HUES6 (cell line): ENCODE results near the gene PCNX4.

ENCODE experiments used
- H3K27ac ChIP-seq: 2 replicates; pipeline ENCODE4 v1.7.0; 2013; ENCODE audit warnings: low read depth, mild to moderate bottlenecking, low read length, inconsistent platforms
- H3K27me3 ChIP-seq: 2 replicates; pipeline ENCODE4 v1.6.1; 2013; ENCODE audit warnings: low read length; ENCODE audit not compliant: control insufficient read depth, insufficient read depth
- H3K36me3 ChIP-seq: 2 replicates; pipeline ENCODE4 v1.6.1; 2013; ENCODE audit warnings: low read length; ENCODE audit not compliant: control insufficient read depth, insufficient read depth
- H3K4me1 ChIP-seq: 2 replicates; pipeline ENCODE4 v1.6.1; 2013; ENCODE audit warnings: low read length; ENCODE audit not compliant: control insufficient read depth, insufficient read depth
- H3K4me3 ChIP-seq: 2 replicates; pipeline ENCODE4 v1.5.1; 2013; ENCODE audit warnings: low read depth, low read length
- H3K9ac ChIP-seq: one replicate; pipeline ENCODE4 v1.6.1; 2013; ENCODE audit warnings: mild to moderate bottlenecking, low read length
- H3K9me3 ChIP-seq: 2 replicates; pipeline ENCODE4 v1.6.1; 2013; ENCODE audit warnings: low read depth, low read length; ENCODE audit not compliant: control insufficient read depth, insufficient read depth

PCNX4 gene

DNA sequence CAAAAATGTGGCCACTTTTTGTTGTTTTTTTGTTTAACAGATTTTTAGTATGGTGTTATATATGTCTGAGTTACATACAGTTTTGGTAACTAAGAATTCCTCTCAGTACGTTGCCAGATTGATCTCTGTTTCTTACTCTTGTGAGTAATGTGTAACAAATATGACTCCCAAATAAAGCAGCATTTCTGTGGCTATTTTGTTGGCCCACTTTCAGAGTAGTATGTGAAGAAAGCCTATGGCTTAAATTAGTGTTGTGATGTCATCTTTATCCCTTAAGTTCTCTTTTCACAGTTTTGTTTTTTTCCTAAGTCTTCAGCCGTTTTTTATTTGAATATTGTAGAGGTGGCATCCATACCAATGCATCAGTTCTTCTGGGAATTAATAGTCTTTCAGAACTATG is 10.7 kb downstream of the PCNX4 start:
- no peak overlapping the region for H3K9ac ChIP-seq
- H3K27me3 ChIP-seq, result no peaks in the 10 kb centered on the region
- no peak overlapping the region for H3K27ac ChIP-seq
- H3K4me3 ChIP-seq, result no peak overlapping the region
- H3K4me1 ChIP-seq, result peaks cover 3% of the 10 kb centered on the region; the same call in 1 of the 2 replicates
- H3K36me3 ChIP-seq, result peaks cover 10% of the 10 kb centered on the region
- H3K9me3 ChIP-seq, result no peaks in the 10 kb centered on the region

DNA sequence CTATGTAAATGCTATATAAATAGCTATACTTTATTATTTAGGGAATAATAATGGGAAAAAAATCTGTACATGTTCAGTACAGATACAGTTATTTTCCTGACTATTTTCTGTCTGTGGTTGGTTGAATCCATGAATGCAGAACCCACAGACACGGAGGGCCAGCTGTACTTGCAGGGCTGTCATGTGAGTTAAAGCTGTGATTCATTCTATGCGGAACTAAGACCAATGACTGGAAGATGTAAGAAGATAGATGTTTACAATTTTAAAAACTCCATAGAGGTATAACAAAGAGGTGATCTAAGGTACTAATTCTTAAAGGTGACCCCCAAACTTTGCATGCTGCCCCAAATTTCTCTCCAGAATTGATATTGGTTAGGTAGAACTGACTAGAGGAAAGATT is 14.6 kb downstream of the PCNX4 start:
- Histone ChIP-seq H3K27me3 (no peaks in the 10 kb centered on the region), H3K27ac (no peak overlapping the region), H3K36me3 (peaks cover 8% of the 10 kb centered on the region), H3K9ac (no peak overlapping the region), H3K9me3 (no peaks in the 10 kb centered on the region), H3K4me1 (peaks cover 3% of the 10 kb centered on the region; the same call in 1 of the 2 replicates), H3K4me3 (no peak overlapping the region)

DNA sequence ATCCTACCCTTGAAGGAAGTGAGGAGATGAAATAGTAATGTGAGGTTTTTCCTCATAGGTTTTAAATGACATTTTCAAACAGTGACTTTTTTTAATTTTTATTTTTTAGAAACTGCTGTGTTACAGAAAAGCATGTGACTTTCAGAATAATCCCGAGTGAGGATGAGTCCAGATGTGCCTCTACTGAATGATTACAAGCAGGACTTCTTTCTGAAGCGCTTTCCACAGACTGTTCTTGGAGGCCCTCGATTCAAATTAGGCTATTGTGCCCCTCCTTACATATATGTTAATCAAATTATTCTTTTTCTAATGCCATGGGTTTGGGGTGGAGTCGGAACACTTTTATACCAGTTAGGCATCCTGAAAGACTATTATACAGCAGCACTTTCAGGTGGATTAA is 15.8 kb downstream of the PCNX4 start:
- H3K27ac ChIP-seq, result no peak overlapping the region
- no peak overlapping the region for H3K4me3 ChIP-seq
- peaks cover 8% of the 10 kb centered on the region for H3K36me3 ChIP-seq

DNA sequence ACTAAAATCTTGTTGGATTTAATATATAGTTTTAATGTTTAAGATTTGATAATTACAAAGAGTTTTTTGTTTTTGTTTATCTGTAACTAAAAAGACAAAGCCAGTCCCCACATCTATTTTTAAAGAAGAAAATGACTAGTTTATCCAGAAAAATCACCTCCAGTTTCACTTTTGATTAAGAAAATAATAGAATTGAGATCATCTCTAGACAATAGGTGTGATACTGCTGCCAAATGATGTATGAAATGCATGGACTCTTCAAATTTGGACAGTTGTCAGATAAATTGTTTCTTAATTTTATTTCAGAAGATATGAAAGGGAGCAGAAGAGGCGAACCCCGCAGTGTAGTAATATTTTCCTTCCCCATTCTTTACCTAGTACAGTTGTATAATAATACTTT is 20.0 kb downstream of the PCNX4 start:
- no peak overlapping the region for H3K27ac ChIP-seq
- H3K4me3 ChIP-seq, result no peak overlapping the region
- no peaks in the 10 kb centered on the region for H3K4me1 ChIP-seq
- H3K36me3 ChIP-seq, result peaks cover 27% of the 10 kb centered on the region
- H3K9me3 ChIP-seq, result no peaks in the 10 kb centered on the region
- no peaks in the 10 kb centered on the region for H3K27me3 ChIP-seq
- H3K9ac ChIP-seq, result no peak overlapping the region

More for the DNA sequence above, 15.8 kb downstream of the PCNX4 start:
- Histone ChIP-seq H3K9ac (no peak overlapping the region), H3K9me3 (no peaks in the 10 kb centered on the region), H3K4me1 (peaks cover 2% of the 10 kb centered on the region; the same call in 1 of the 2 replicates), H3K27me3 (no peaks in the 10 kb centered on the region)

DNA sequence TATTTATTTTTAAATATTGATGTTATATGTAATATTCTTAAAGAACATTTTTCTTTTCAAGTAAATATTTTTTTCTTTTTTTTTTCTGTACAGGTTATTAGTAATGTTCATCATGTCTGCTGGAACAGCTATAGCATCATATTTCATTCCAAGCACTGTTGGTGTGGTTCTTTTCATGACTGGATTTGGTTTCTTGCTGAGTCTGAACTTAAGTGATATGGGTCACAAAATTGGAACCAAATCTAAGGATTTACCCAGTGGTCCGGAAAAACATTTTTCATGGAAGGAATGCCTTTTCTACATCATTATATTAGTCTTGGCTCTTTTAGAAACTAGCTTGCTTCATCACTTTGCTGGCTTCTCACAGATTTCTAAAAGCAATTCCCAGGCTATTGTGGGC is 23.2 kb downstream of the PCNX4 start:
- H3K9me3 ChIP-seq, result no peaks in the 10 kb centered on the region

DNA sequence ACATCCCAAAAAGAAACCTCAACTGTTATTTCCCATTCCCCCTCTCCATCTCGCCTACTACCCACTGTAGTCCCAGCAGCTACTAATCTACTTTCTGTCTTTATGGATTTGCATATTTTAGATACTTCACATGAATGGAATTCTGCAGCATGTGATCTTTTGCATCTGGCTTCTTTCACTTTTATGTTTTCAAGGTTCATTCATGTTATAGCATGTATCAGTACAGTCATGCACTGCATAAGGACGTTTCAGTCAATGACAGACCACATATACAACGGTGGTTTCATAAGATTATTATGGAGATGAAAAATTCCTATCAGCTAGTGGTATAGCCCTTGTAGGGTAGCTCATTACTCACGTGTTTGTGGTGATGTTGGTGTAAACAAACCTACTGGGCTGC is 24.5 kb downstream of the PCNX4 start:
- Histone ChIP-seq H3K36me3 (peaks cover 54% of the 10 kb centered on the region), H3K9me3 (no peaks in the 10 kb centered on the region), H3K27ac (no peak overlapping the region), H3K4me1 (no peaks in the 10 kb centered on the region), H3K27me3 (no peaks in the 10 kb centered on the region), H3K9ac (no peak overlapping the region), H3K4me3 (no peak overlapping the region)

More for the DNA sequence above, 23.2 kb downstream of the PCNX4 start:
- Histone ChIP-seq H3K27me3 (no peaks in the 10 kb centered on the region), H3K36me3 (peaks cover 44% of the 10 kb centered on the region), H3K4me3 (no peak overlapping the region), H3K27ac (no peak overlapping the region), H3K9ac (no peak overlapping the region), H3K4me1 (no peaks in the 10 kb centered on the region)

DNA sequence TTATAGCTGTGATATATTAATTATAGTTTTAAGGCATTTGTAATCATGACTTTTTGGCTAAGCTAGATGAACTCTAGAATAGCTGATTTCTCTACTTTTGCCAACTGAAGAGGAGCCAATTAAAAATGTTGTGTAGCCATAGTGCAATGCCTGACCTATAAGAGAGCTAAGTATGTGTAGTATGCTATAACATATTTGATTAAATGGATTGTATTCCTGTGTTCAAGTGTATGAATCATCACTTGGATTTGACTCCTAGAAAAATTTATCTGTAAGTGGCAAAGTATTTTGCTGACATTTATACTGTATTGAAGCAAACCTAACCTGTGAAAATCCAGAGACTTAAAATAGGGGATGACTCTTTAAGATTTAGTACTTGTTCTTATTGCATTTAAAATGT is 34.2 kb downstream of the PCNX4 start:
- no peaks in the 10 kb centered on the region for H3K4me1 ChIP-seq
- no peak overlapping the region for H3K4me3 ChIP-seq
- H3K27me3 ChIP-seq, result no peaks in the 10 kb centered on the region

DNA sequence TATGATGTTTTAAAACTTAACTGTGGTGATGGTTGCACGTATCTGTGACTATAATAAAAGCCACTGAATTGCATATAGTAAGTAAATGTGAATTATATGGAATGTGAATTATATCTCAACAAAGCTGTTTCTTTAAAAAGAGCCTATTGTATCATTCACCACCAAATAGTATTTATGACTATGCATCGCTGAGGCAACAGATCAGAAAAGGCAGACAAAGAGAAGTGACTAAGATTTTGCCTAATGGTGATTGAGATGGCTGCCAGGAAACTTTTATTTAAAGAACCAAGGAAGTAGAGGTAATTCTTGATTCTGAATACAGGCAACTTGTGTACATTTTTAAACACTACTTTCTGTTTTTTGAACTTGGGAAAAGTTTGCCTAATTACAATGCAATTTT is 41.8 kb downstream of the PCNX4 start:
- Histone ChIP-seq H3K4me3 (no peak overlapping the region), H3K9me3 (no peaks in the 10 kb centered on the region), H3K27me3 (no peaks in the 10 kb centered on the region), H3K36me3 (peaks cover 14% of the 10 kb centered on the region), H3K4me1 (no peaks in the 10 kb centered on the region), H3K9ac (no peak overlapping the region), H3K27ac (no peak overlapping the region)

More for the DNA sequence above, 34.2 kb downstream of the PCNX4 start:
- H3K9me3 ChIP-seq, result no peaks in the 10 kb centered on the region
- H3K9ac ChIP-seq, result no peak overlapping the region
- H3K36me3 ChIP-seq, result peaks cover 74% of the 10 kb centered on the region
- no peak overlapping the region for H3K27ac ChIP-seq

DNA sequence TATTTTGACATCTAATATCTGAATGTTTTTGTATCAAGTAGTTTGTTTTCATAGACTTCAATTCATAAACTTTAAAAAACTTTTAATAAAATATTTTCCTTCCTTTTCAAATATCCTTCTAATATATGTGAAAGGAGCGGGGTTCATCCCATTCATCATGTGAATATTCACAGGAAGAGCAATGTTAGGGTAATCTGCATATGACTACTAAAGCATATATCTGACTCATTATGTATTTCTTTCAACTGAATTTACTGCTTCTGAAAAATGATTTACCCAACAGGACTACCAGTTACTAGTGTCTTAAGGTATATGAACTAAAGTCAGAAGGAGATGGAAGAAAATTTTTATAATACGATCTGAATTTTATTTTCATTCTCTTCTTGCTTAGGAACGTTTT is 43.0 kb downstream of the PCNX4 start:
- no peak overlapping the region for H3K27ac ChIP-seq
- H3K36me3 ChIP-seq, result peaks cover 12% of the 10 kb centered on the region
- no peaks in the 10 kb centered on the region for H3K27me3 ChIP-seq
- no peak overlapping the region for H3K4me3 ChIP-seq
- H3K9me3 ChIP-seq, result no peaks in the 10 kb centered on the region
- no peaks in the 10 kb centered on the region for H3K4me1 ChIP-seq
- H3K9ac ChIP-seq, result no peak overlapping the region

DNA sequence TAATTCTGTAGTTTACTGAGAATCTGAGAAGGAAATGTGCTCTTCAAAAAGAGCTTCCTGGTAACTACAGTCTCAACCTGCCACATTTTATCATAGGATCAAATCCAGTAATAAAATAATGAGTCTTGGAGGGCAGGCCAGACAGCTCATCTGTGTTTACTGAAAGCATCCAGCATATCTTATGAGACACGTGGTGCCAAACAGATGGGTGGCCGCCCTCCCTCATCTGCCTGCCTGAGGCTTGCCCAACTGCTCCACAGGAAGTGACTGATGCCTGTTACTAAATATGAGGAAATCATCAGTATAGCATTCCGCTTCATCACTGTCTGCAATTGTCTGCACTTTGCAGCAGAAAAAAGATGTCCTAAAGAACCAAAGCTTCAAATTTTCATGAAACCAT is 60.0 kb downstream of the PCNX4 start:
- H3K4me1 ChIP-seq, result 0 out of 2 replicates have a peak, but pooled peaks cover 2% of the 10 kb centered on the region
- H3K36me3 ChIP-seq, result peaks cover 38% of the 10 kb centered on the region
- no peaks in the 10 kb centered on the region for H3K9me3 ChIP-seq
- no peak overlapping the region for H3K27ac ChIP-seq
- H3K9ac ChIP-seq, result no peak overlapping the region
- H3K4me3 ChIP-seq, result no peak overlapping the region
- no peaks in the 10 kb centered on the region for H3K27me3 ChIP-seq

DNA sequence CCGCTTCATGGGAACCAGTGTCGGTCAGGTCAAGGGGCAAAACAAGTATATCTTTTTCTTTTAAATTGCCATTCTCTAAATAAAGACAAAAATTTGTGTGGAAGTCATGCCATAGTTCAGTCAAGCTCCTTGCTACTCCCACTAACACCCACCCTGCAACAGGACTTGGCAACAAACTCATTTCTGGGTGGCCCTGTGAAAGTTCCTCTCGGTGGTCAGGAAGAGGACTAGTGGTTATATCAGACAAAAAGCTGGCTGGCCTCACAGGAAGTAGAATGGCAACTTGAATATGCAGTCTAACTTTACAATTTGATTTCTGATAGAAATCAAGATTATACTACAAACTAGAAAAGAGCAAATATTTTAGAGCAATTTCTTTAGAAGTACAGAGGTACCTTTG is 62.3 kb downstream of the PCNX4 start:
- no peaks in the 10 kb centered on the region for H3K9me3 ChIP-seq
- H3K9ac ChIP-seq, result no peak overlapping the region
- H3K4me3 ChIP-seq, result no peak overlapping the region
- H3K27ac ChIP-seq, result no peak overlapping the region
- 0 out of 2 replicates have a peak, but pooled peaks cover 2% of the 10 kb centered on the region for H3K4me1 ChIP-seq
- H3K27me3 ChIP-seq, result no peaks in the 10 kb centered on the region
- H3K36me3 ChIP-seq, result peaks cover 24% of the 10 kb centered on the region

DNA sequence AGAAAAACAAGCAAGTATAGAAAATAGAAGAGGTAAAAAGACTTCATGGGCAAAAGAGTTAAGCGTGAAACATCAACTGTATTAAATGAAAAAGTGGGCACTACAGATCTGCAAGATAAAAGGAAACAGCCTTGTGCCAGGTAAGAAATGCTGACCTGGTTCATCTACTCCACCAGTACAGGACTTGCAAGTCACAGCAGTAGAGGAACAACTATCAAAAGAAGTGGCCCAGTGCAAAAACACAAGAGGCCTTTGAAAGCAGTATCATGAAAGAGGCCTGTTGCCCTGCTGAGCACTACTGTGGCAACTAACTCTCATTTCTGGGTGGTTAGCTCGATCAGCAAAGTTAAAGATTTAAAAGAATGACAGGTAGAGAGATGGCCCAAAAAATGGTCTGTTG is 62.9 kb downstream of the PCNX4 start:
- 0 out of 2 replicates have a peak, but pooled peaks cover 2% of the 10 kb centered on the region for H3K4me1 ChIP-seq
- H3K9me3 ChIP-seq, result no peaks in the 10 kb centered on the region
- no peak overlapping the region for H3K9ac ChIP-seq
- H3K36me3 ChIP-seq, result peaks cover 18% of the 10 kb centered on the region
- no peaks in the 10 kb centered on the region for H3K27me3 ChIP-seq
- no peak overlapping the region for H3K27ac ChIP-seq
- H3K4me3 ChIP-seq, result no peak overlapping the region
